A673 (cell line): Measurements from ENCODE around the gene ZNF836. TPM values are rescaled to one million over a fixed set of nuclear protein-coding genes. Genes with fewer than 3 reads are reported as not detected.

ENCODE experiments used
- BruUV-seq: library from RNA; stranded (reverse); fragments of 400-500 nt; replicated peaks from 2 replicates; lab custom pipeline; 2021; lab: Mats Ljungman, UMichigan
- CTCF ChIA-PET: fragments of 300-600 bp; sonication (Branson Sonifier 250); formaldehyde crosslinking; loops from one replicate; lab custom pipeline; 2022; ENCODE audit warnings: antibody characterized with exemption; lab: Charles Lee
- POLR2A ChIA-PET: fragments of 300-600 bp; sonication (Branson Sonifier 250); formaldehyde crosslinking; loops from one replicate; lab custom pipeline; 2022; ENCODE audit warnings: antibody characterized with exemption; ENCODE audit not compliant: low non-redundant PET; lab: Charles Lee
- DNase-seq: peaks from one replicate; pipeline ENCODE4 v3.0.0-alpha.2; 2015; ENCODE audit warnings: low spot score
- H3K27ac ChIP-seq: fragments of 200-600 bp; sonication (generic); 2 replicates; pipeline ENCODE4 v1.5.1; 2016; ENCODE audit warnings: mixed run types, low read depth, mild to moderate bottlenecking, mixed read lengths, antibody characterized with exemption, low read length; ENCODE audit not compliant: poor library complexity, severe bottlenecking
- H3K27me3 ChIP-seq: fragments of 200-600 bp; sonication (generic); replicated peaks from 2 replicates; pipeline ENCODE4 v1.6.1; 2017; ENCODE audit warnings: mixed run types, low read depth, mild to moderate bottlenecking, mixed read lengths, antibody characterized with exemption, low read length; ENCODE audit not compliant: insufficient read depth, poor library complexity
- H3K36me3 ChIP-seq: fragments of 200-600 bp; sonication (generic); 2 replicates; pipeline ENCODE4 v1.6.1; 2016; ENCODE audit warnings: mixed run types, mild to moderate bottlenecking, mixed read lengths, antibody characterized with exemption, low read length; ENCODE audit not compliant: insufficient read depth, poor library complexity, severe bottlenecking
- H3K4me1 ChIP-seq: fragments of 200-600 bp; sonication (generic); 2 replicates; pipeline ENCODE4 v1.6.1; 2017; ENCODE audit warnings: mixed run types, mild to moderate bottlenecking, mixed read lengths, antibody characterized with exemption, low read length; ENCODE audit not compliant: insufficient read depth, poor library complexity, severe bottlenecking
- H3K4me3 ChIP-seq: fragments of 200-600 bp; sonication (generic); 2 replicates; pipeline ENCODE4 v1.5.1; 2016; ENCODE audit warnings: low read depth, mixed run types, mild to moderate bottlenecking, mixed read lengths, low read length; ENCODE audit not compliant: poor library complexity, severe bottlenecking
- H3K9me3 ChIP-seq: fragments of 200-600 bp; sonication (generic); 2 replicates; pipeline ENCODE4 v1.6.1; 2016; ENCODE audit warnings: mixed run types, low read depth, mild to moderate bottlenecking, mixed read lengths, antibody characterized with exemption, low read length; ENCODE audit not compliant: poor library complexity, severe bottlenecking
- EZH2 ChIP-seq: fragments of 200-600 bp; sonication (generic); IDR thresholded peaks from 2 replicates; pipeline ENCODE4 v1.6.1; 2017; ENCODE audit warnings: borderline replicate concordance, low read depth, mild to moderate bottlenecking, mixed read lengths, antibody characterized with exemption, low read length; ENCODE audit not compliant: poor library complexity, severe bottlenecking
- intact Hi-C: fragments of 100-400 bp; cut with micrococcal nuclease; formaldehyde crosslinking; loops from one replicate; pipeline ENCODE4 v1.10.0; 2022; ENCODE audit not compliant: unreplicated experiment
- total RNA-seq: library from RNA; stranded (reverse); gene quantifications from 2 replicates; pipeline ENCODE4 v1.2.3, GENCODE V29; 2021
- TF ChIP-seq, protein P1 (sequence below): fragments of 300-800, 200-600 bp; sonication (generic); conservative IDR thresholded peaks from 2 replicates; pipeline ENCODE4 v1.5.1; 2017; ENCODE audit warnings: low read depth, mild to moderate bottlenecking, antibody characterized with exemption, low read length, moderate library complexity, mixed read lengths

ZNF836 gene
- total RNA-seq, 1 experiment from 2014 or later = 6.1 TPM

DNA sequence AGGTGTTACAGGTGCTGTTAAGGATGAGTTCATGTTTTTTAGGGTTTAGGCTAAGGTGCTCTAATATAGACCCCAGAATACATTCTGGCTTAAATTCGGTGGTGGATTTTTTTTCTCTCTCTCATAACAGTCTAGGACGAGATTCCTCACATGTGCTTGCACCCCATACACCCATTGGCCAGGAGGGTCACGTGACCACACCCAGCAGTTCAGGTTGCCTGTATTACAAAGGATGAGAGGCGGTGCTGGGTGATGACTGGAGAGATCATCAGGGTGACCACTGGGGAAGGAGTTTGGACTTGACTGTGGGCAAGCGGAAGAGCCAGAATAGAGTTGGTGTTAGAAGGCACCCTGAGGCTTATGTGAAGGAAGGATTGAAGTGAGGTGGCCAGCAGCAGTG, 46.2 kb upstream of the ZNF836 start:
- BruUV-seq = no TSS peak
- Histone ChIP-seq H3K9me3 (no peaks in the 10 kb centered on the region), H3K27me3 (no peaks in the 10 kb centered on the region), H3K4me1 (no peaks in the 10 kb centered on the region), H3K36me3 (peaks cover 98% of the 10 kb centered on the region), H3K4me3 (no peak overlapping the region), H3K27ac (no peak overlapping the region)
- DNase-seq = no peak
- TF ChIP-seq, protein P1, sequence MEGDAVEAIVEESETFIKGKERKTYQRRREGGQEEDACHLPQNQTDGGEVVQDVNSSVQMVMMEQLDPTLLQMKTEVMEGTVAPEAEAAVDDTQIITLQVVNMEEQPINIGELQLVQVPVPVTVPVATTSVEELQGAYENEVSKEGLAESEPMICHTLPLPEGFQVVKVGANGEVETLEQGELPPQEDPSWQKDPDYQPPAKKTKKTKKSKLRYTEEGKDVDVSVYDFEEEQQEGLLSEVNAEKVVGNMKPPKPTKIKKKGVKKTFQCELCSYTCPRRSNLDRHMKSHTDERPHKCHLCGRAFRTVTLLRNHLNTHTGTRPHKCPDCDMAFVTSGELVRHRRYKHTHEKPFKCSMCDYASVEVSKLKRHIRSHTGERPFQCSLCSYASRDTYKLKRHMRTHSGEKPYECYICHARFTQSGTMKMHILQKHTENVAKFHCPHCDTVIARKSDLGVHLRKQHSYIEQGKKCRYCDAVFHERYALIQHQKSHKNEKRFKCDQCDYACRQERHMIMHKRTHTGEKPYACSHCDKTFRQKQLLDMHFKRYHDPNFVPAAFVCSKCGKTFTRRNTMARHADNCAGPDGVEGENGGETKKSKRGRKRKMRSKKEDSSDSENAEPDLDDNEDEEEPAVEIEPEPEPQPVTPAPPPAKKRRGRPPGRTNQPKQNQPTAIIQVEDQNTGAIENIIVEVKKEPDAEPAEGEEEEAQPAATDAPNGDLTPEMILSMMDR = no peak
- intact Hi-C loops = no loop called here
- CTCF ChIA-PET = no interaction called here
- POLR2A ChIA-PET = no interaction called here

DNA sequence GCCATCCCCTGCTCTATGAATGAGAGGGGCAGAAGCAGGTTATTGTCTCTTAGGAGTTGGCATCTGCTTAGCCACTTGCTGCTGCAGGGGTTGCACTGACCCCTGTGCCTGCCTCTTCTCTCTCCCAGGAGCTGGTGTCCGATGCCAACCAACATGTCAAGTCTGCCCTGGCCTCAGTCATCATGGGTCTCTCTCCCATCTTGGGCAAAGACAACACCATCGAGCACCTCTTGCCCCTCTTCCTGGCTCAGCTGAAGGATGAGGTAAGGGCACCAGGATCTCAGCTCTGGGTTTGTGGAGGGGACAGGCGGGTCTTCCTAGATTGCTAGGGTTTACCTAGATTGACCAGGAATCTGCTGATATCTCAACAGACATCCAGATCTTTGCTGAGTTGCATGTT, 45.0 kb upstream of the ZNF836 start:
- intact Hi-C loops = no loop called here
- H3K9me3 ChIP-seq = no peaks in the 10 kb centered on the region
- ChIA-PET POLR2A (no interaction called here), CTCF (no interaction called here)
- no peaks in the 10 kb centered on the region for H3K27me3 ChIP-seq
- H3K4me1 ChIP-seq = no peaks in the 10 kb centered on the region
- no TSS peak for BruUV-seq
- no peak overlapping the region for H3K27ac ChIP-seq
- H3K4me3 ChIP-seq = no peak overlapping the region
- no peak for DNase-seq
- TF ChIP-seq, protein P1 = no peak
- no peak for TF ChIP-seq EZH2
- H3K36me3 ChIP-seq = peaks cover 98% of the 10 kb centered on the region

DNA sequence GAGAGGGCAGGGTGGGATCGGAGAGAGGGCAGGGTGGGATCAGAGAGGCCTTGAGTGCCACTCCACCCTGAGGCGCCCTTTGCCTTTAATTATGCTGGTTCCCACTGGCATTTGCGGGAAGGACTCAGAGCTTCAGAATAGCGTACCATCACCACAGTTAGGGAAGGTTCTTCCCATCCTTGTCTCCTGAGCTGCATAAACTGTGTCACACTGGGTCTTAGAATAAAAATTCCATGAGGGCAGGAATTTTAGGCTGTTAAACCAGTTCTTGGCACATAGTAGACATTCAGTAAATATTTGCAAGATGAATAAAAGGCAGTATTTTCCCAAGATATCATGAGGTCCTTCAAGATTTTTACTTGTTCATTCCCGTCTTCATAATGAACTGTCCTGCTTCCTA, 42.8 kb upstream of the ZNF836 start:
- Histone ChIP-seq H3K27ac (no peak overlapping the region), H3K27me3 (no peaks in the 10 kb centered on the region), H3K36me3 (peaks cover 95% of the 10 kb centered on the region), H3K9me3 (no peaks in the 10 kb centered on the region), H3K4me1 (no peaks in the 10 kb centered on the region), H3K4me3 (no peak overlapping the region)
- POLR2A ChIA-PET = no interaction called here
- no TSS peak for BruUV-seq
- no peak for TF ChIP-seq EZH2
- TF ChIP-seq, protein P1 = no peak
- intact Hi-C loops = no loop called here
- CTCF ChIA-PET = no interaction called here
- no peak for DNase-seq
